Coronary artery (tissue), 2 donors: ENCODE measurements around the gene TNNT1.
A peak's percentile ranks its signal among the peaks of the same experiment; 100 is the strongest.

Experiments used
- DNase-seq: peaks from one replicate; pipeline ENCODE4 v3.0.0-alpha.2; 2017; ENCODE audit warnings: low spot score
- H3K27ac ChIP-seq, 2 donors: fragments of 200-600 bp; sonication (generic); one replicate each; pipeline ENCODE4 v1.5.1; 2016 to 2019
- H3K4me3 ChIP-seq: fragments of 200-600 bp; sonication (generic); 2 replicates; pipeline ENCODE4 v1.5.1; 2016; ENCODE audit warnings: mild to moderate bottlenecking, moderate library complexity
- CTCF ChIP-seq: fragments of 200-600 bp; sonication (generic); IDR thresholded peaks from one replicate; pipeline ENCODE4 v1.5.1; 2019; ENCODE audit warnings: antibody characterized with exemption

Gene TNNT1

DNA sequence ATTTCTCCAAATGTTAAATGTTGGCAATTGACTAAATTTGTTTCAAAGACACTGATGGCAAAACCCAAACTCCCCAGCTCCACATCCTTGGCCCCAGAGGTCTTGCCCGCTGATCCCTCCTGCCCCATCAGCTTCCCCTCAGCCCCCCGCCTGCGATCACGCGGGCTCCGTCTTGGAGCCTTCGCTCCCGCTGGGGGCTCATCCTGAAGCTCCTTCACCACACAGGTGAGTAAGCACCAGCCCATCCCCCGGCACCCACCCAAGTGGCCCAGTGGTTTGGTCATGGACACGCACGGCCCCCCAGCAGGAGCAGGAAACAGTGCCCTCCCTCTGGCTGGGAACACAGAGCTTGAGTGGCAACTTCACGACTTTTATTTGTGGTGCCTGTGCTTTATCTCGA lies 58.4 kb downstream of the TNNT1 start:
- Histone ChIP-seq H3K4me3 (no peak overlapping the region), H3K27ac (no peak overlapping the region)
- DNase-seq: no peak
- no peak for TF ChIP-seq CTCF

- DNase-seq: no peak
- no peak overlapping the region for H3K27ac ChIP-seq
- H3K4me3 ChIP-seq: no peak overlapping the region
- no peak for TF ChIP-seq CTCF
These were observed 59.6 kb downstream of the TNNT1 start for GRCh38 chr19:55089342-55089944.

GRCh38 chr19:55088543-55089341 lies 60.3 kb downstream of the TNNT1 start:
- Histone ChIP-seq H3K27ac (no peak overlapping the region), H3K4me3 (no peak overlapping the region)
- no peak for DNase-seq
- peak; percentile 87 for TF ChIP-seq CTCF

DNA sequence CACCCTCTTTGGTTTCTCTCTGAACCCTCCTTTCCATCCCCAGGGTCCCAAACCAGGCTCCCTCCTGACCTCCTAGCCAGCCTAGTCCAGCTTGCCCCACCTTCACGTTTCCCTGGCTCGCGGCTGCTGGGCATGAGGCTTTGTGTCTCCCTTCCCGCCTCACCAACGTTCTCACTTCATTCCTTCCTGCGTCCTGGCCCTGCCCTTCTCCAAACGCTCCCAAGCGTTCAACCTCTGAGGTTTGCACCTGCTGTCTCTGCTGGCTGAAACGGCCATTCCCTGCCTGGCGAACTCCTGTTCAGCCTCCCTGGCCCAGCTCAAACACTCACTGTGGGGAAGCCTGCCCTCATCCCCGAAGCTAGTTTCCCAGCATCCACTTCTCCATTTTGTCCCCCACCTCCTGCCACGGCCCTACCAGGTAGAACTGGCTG lies 61.0 kb downstream of the TNNT1 start:
- Histone ChIP-seq H3K27ac (no peak overlapping the region), H3K4me3 (peak overlapping the region; percentile 74)
- DNase-seq: no peak
- no peak for TF ChIP-seq CTCF

DNA sequence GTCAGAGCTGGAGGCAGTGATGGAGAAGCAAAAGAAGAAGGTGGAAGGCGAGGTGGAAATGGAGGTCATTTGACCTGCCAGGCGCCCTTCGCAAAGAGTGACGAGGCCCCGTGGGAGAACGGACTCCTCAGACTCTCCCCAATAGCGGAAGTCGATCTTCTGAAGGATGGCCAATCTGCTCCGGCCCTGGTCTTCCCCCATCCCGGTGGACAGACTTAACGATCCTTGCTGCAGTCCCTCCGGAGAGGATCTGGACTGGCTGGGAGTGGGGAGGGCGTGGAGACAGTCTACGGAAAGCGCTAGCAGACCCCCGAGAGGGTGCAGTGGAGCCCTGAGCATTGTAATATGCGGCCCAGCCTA lies 61.5 kb downstream of the TNNT1 start:
- H3K27ac ChIP-seq: no peak overlapping the region
- DNase-seq: no peak
- TF ChIP-seq CTCF: no peak

DNA sequence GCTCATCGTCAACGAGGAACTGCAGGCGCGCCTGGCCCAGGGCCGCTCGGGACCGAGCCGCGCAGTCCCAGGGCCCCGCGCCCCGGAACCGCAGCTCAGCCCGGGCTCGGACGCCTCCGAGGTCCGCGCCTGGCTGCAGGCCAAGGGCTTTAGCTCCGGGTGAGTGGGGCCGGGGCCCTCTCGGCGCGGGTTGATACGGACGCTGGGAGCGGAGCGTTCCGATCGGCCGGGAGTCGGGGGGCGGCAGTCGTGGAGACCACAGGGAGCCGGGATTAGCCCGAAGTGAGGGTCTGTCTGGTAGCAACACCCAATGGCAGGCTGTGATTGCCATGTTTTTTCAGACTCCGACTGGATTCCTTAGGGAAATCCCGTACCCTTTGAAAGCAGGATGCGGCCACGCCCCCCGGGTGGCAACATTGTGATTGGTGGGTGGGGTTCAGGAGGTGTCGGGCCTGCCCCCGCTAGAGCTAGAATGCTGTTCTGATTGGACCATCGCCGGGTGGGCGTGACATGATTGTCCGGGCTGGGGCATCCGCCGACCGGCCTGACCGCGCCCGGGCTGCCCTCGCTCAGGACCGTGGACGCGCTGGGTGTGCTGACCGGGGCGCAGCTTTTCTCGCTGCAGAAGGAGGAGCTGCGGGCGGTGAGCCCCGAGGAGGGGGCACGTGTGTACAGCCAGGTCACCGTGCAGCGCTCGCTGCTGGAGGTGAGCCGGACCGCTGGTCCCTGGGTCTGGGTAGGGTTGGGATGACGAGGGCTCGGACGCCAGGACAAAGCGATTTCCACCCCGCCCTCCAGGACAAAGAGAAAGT lies 62.1 kb downstream of the TNNT1 start:
- DNase-seq: peak; percentile 85
- no peak for TF ChIP-seq CTCF
- peak overlapping the region; percentile 74 for H3K4me3 ChIP-seq
- no peak overlapping the region for H3K27ac ChIP-seq

More for the DNA sequence above, 61.5 kb downstream of the TNNT1 start:
- H3K4me3 ChIP-seq: peak overlapping the region; percentile 74
